ENCODE results near the gene NDUFAF2. TPM values are rescaled to one million over a fixed set of nuclear protein-coding genes. Genes with fewer than 3 reads are reported as not detected.

The NDUFAF2 gene
- total RNA-seq, 1 donor from 2014 or later = 13.9 TPM

GRCh38 chr5:60927450-60927849 is 17.6 kb upstream of the NDUFAF2 start:
- peaks cover 3% of the 10 kb centered on the region for H3K4me1 Mint-ChIP-seq (ENCODE audit: unreplicated experiment)
- H3K36me3 Mint-ChIP-seq (ENCODE audit: low read depth, unreplicated experiment) = peaks cover 4% of the 10 kb centered on the region
- H3K27ac Mint-ChIP-seq (ENCODE audit: unreplicated experiment) = no peak overlapping the region
- DNase-seq (ENCODE audit: low spot score) = no peak
- H3K4me3 Mint-ChIP-seq (ENCODE audit: unreplicated experiment) = no peak overlapping the region
- H3K9me3 Mint-ChIP-seq (ENCODE audit: unreplicated experiment) = no peaks in the 10 kb centered on the region
- peaks cover 1% of the 10 kb centered on the region for H3K27me3 Mint-ChIP-seq (ENCODE audit: unreplicated experiment)
- no peak for TF ChIP-seq CTCF (IDR thresholded peaks at IDR 0.05; ENCODE audit: unreplicated experiment)

- H3K36me3 Mint-ChIP-seq (ENCODE audit: low read depth, unreplicated experiment) = peaks cover 4% of the 10 kb centered on the region
- no peaks in the 10 kb centered on the region for H3K9me3 Mint-ChIP-seq (ENCODE audit: unreplicated experiment)
- no peak overlapping the region for H3K27ac Mint-ChIP-seq (ENCODE audit: unreplicated experiment)
- no peak for DNase-seq (ENCODE audit: low spot score)
- H3K4me1 Mint-ChIP-seq (ENCODE audit: unreplicated experiment) = peaks cover 3% of the 10 kb centered on the region
- peaks cover 1% of the 10 kb centered on the region for H3K27me3 Mint-ChIP-seq (ENCODE audit: unreplicated experiment)
- peak; percentile 46 for TF ChIP-seq CTCF (IDR thresholded peaks at IDR 0.05; ENCODE audit: unreplicated experiment)
- no peak overlapping the region for H3K4me3 Mint-ChIP-seq (ENCODE audit: unreplicated experiment)
Observed at GRCh38 chr5:60929024-60929423, 16.0 kb upstream of the NDUFAF2 start.

- Mint-ChIP-seq H3K27me3 (ENCODE audit: unreplicated experiment) (peaks cover 3% of the 10 kb centered on the region), H3K4me1 (ENCODE audit: unreplicated experiment) (no peaks in the 10 kb centered on the region), H3K4me3 (ENCODE audit: unreplicated experiment) (no peak overlapping the region), H3K9me3 (ENCODE audit: unreplicated experiment) (no peaks in the 10 kb centered on the region), H3K36me3 (ENCODE audit: low read depth, unreplicated experiment) (no peaks in the 10 kb centered on the region), H3K27ac (ENCODE audit: unreplicated experiment) (no peak overlapping the region)
- DNase-seq (ENCODE audit: low spot score) = no peak
- no peak for TF ChIP-seq CTCF (IDR thresholded peaks at IDR 0.05; ENCODE audit: unreplicated experiment)
Observed at GRCh38 chr5:60943624-60944023, 1.4 kb upstream of the NDUFAF2 start.

- H3K4me1 Mint-ChIP-seq (ENCODE audit: unreplicated experiment) = no peaks in the 10 kb centered on the region
- no peak for DNase-seq (ENCODE audit: low spot score)
- H3K4me3 Mint-ChIP-seq (ENCODE audit: unreplicated experiment) = no peak overlapping the region
- no peak for TF ChIP-seq CTCF (IDR thresholded peaks at IDR 0.05; ENCODE audit: unreplicated experiment)
- H3K36me3 Mint-ChIP-seq (ENCODE audit: low read depth, unreplicated experiment) = no peaks in the 10 kb centered on the region
- peaks cover 3% of the 10 kb centered on the region for H3K27me3 Mint-ChIP-seq (ENCODE audit: unreplicated experiment)
- H3K9me3 Mint-ChIP-seq (ENCODE audit: unreplicated experiment) = no peaks in the 10 kb centered on the region
- no peak overlapping the region for H3K27ac Mint-ChIP-seq (ENCODE audit: unreplicated experiment)
Observed at GRCh38 chr5:60945813-60946187, 795 bp downstream of the NDUFAF2 start.

GRCh38 chr5:60948738-60949137 is 3.7 kb downstream of the NDUFAF2 start:
- Mint-ChIP-seq H3K4me1 (ENCODE audit: unreplicated experiment) (no peaks in the 10 kb centered on the region), H3K36me3 (ENCODE audit: low read depth, unreplicated experiment) (no peaks in the 10 kb centered on the region), H3K4me3 (ENCODE audit: unreplicated experiment) (no peak overlapping the region), H3K9me3 (ENCODE audit: unreplicated experiment) (no peaks in the 10 kb centered on the region), H3K27me3 (ENCODE audit: unreplicated experiment) (peaks cover 3% of the 10 kb centered on the region), H3K27ac (ENCODE audit: unreplicated experiment) (no peak overlapping the region)
- no peak for DNase-seq (ENCODE audit: low spot score)
- no peak for TF ChIP-seq CTCF (IDR thresholded peaks at IDR 0.05; ENCODE audit: unreplicated experiment)

All from endothelial cell (in vitro differentiated cells).